Activated B cell treated with CpG ODN at 0.5 μM for 24 hours (primary cell): ENCODE results near the gene GSE1. TPM values are rescaled to one million over a fixed set of nuclear protein-coding genes. Genes with fewer than 3 reads are reported as not detected.

Experiments
- ATAC-seq: fragments of 200-7000 bp; cut with Tn5 transposase; one replicate; pipeline ENCODE4 v1.10.0; 2021; ENCODE audit warnings: low read depth, mild to moderate bottlenecking, moderate library complexity
- CTCF ChIA-PET: fragments of 350-600 bp; sonication (Branson Sonifier 250); formaldehyde crosslinking; loops from one replicate; lab custom pipeline; 2021; ENCODE audit warnings: antibody characterized with exemption; lab: Charles Lee
- POLR2A ChIA-PET: fragments of 350-600 bp; sonication (Branson Sonifier 250); formaldehyde crosslinking; loops from one replicate; lab custom pipeline; 2021; ENCODE audit warnings: antibody characterized with exemption; lab: Charles Lee
- DNase-seq: peaks from one replicate; pipeline ENCODE4 v3.0.0; 2022
- H3K27ac Mint-ChIP-seq: one replicate; pipeline ENCODE4 v1.8.0; 2020; ENCODE audit warnings: mixed read lengths
- H3K27me3 Mint-ChIP-seq: one replicate; pipeline ENCODE4 v1.8.0; 2021; ENCODE audit warnings: mixed read lengths
- H3K36me3 Mint-ChIP-seq: one replicate; pipeline ENCODE4 v1.8.0; 2021; ENCODE audit warnings: low read depth, mixed read lengths
- H3K4me1 Mint-ChIP-seq: one replicate; pipeline ENCODE4 v1.8.0; 2021; ENCODE audit warnings: mixed read lengths
- H3K4me3 Mint-ChIP-seq: one replicate; pipeline ENCODE4 v1.8.0; 2020; ENCODE audit warnings: mild to moderate bottlenecking, mixed read lengths
- H3K9me3 Mint-ChIP-seq: one replicate; pipeline ENCODE4 v1.8.0; 2020; ENCODE audit warnings: mixed read lengths
- intact Hi-C: fragments of 100-400 bp; cut with micrococcal nuclease; formaldehyde crosslinking; loops from one replicate; pipeline ENCODE4 v1.15.1; 2024
- total RNA-seq: library from RNA; stranded (reverse); gene quantifications from 2 replicates; pipeline ENCODE4 v1.2.3, GENCODE V29; 2022
- TF ChIP-seq, protein P1 (sequence below): fragments of 200-600 bp; IDR thresholded peaks from one replicate; pipeline ENCODE4 v1.8.0; 2022; ENCODE audit warnings: antibody characterized with exemption, mild to moderate bottlenecking

GSE1 gene
- total RNA-seq, 1 donor from 2014 or later: 48.3 TPM

DNA sequence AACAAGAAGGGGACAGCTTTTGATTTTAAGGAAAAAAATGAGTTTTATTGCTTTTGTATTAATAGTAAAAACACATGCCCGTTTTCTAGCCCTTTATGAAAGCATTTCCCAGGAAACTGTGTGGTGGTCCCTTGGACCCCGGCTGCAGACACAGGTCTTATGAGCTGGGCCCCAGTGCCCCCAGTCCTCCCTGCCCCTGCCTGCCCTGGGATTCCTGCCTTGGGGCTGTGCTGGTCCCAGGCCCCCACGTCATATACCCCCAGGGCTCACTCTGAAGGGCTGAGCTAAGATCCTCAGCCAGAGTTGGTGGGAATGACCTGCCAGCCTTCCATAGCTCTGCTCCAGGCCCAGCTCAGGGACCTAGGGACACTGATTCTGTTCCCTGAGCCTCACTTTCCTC is 44.9 kb downstream of the GSE1 start:
- Mint-ChIP-seq H3K27ac (no peak overlapping the region), H3K27me3 (no peaks in the 10 kb centered on the region), H3K9me3 (no peaks in the 10 kb centered on the region), H3K4me1 (no peaks in the 10 kb centered on the region), H3K36me3 (peaks cover 69% of the 10 kb centered on the region), H3K4me3 (no peak overlapping the region)
- CTCF ChIA-PET: interaction anchor here (1.0 to 4.9 kb wide), 3 partner anchors 27 to 860 kb away, joined by 3 to 22 read pairs (median 3); no protein-coding TSS in a partner anchor
- POLR2A ChIA-PET: no interaction called here
- DNase-seq (no peak), ATAC-seq (no peak)
- intact Hi-C loops: no loop called here
- TF ChIP-seq, protein P1, sequence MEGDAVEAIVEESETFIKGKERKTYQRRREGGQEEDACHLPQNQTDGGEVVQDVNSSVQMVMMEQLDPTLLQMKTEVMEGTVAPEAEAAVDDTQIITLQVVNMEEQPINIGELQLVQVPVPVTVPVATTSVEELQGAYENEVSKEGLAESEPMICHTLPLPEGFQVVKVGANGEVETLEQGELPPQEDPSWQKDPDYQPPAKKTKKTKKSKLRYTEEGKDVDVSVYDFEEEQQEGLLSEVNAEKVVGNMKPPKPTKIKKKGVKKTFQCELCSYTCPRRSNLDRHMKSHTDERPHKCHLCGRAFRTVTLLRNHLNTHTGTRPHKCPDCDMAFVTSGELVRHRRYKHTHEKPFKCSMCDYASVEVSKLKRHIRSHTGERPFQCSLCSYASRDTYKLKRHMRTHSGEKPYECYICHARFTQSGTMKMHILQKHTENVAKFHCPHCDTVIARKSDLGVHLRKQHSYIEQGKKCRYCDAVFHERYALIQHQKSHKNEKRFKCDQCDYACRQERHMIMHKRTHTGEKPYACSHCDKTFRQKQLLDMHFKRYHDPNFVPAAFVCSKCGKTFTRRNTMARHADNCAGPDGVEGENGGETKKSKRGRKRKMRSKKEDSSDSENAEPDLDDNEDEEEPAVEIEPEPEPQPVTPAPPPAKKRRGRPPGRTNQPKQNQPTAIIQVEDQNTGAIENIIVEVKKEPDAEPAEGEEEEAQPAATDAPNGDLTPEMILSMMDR: no peak

DNA sequence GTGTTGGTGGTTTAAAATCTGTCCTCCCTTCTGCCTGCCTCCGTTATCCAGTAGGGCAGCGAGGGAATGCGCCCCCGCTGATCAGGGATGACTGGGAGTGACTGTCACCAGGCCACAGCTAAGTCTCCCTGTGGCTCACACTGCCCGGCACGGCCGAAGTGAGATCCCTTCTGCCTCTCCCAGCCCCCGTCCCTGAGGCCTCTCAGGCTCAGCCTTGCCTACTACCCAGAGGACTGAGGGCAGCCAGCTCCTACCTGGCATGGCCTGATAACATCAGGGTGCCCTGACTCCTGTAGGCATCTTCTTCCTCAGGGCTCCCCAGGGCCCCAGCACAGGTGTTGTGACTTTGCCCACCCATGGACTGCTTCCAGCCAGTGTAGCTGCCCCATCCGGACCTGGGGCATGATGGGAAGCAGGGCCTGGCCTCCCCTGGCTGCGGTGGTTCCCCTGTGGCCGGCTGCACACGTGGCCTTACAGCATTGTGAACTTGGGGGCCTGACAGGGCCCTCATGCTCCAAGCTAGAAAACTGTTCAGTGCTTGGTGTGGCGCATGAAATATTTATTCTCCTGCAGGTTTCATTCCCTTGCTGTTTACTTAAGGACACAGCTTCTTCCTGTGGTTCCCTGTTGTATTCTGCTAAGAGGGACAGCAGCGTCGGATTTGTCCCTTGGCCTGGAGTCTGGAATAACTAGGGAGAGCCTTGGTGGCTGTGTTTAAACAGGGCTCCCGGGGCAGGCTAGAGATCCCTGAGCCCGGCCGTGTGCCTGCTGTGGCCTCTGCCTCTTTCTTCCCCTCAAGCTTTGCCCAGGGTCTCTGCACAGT is 45.6 kb downstream of the GSE1 start:
- peaks cover 76% of the 10 kb centered on the region for H3K36me3 Mint-ChIP-seq
- H3K27ac Mint-ChIP-seq: no peak overlapping the region
- intact Hi-C loops: loop anchor here (1.0 kb wide), 3 partner anchors 60 to 358 kb away; no protein-coding TSS in a partner anchor

DNA sequence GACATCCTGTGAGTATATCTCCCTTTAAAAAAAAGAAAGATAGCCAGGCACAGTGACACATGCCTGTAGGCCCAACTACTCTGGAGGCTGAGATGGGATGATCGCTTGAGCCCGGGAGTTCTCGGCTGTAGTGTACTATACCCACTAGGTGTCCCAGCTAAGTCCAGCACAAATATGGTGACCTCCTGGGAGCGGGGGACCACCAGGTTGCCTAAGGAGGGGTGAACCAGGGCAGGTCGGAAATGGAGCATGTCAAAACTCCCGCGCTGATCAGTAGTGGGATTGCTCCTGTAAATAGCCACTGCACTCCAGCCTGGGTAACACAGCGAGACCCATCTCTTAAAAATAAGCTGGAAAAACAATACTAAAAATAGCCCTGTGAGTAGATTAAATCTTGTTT is 46.2 kb downstream of the GSE1 start:
- intact Hi-C loops: loop anchor here (1.0 kb wide), 3 partner anchors 59 to 357 kb away; no protein-coding TSS in a partner anchor
- Mint-ChIP-seq H3K27me3 (no peaks in the 10 kb centered on the region), H3K4me1 (no peaks in the 10 kb centered on the region), H3K9me3 (no peaks in the 10 kb centered on the region), H3K36me3 (peaks cover 77% of the 10 kb centered on the region), H3K4me3 (no peak overlapping the region), H3K27ac (peak overlapping the region; percentile 67)
- ChIA-PET CTCF (interaction anchor here (1.0 to 4.9 kb wide), 9 partner anchors 9 to 162 kb away, joined by 3 to 22 read pairs (median 6); no protein-coding TSS in a partner anchor), POLR2A (interaction anchor here (0.6 kb wide), 1 partner anchor 44 kb away, joined by 3 read pairs; no protein-coding TSS in a partner anchor)
- DNase-seq (no peak), ATAC-seq (no peak)
- TF ChIP-seq, protein P1: no peak

More for the DNA sequence above, 45.6 kb downstream of the GSE1 start:
- CTCF ChIA-PET: interaction anchor here (1.0 to 4.9 kb wide), 11 partner anchors 8 to 859 kb away, joined by 3 to 22 read pairs (median 4); no protein-coding TSS in a partner anchor
- POLR2A ChIA-PET: no interaction called here
- H3K27me3 Mint-ChIP-seq: no peaks in the 10 kb centered on the region
- no peaks in the 10 kb centered on the region for H3K9me3 Mint-ChIP-seq
- TF ChIP-seq, protein P1: no peak
- no peak for DNase-seq
- H3K4me1 Mint-ChIP-seq: no peaks in the 10 kb centered on the region
- H3K4me3 Mint-ChIP-seq: no peak overlapping the region
- ATAC-seq: no peak

DNA sequence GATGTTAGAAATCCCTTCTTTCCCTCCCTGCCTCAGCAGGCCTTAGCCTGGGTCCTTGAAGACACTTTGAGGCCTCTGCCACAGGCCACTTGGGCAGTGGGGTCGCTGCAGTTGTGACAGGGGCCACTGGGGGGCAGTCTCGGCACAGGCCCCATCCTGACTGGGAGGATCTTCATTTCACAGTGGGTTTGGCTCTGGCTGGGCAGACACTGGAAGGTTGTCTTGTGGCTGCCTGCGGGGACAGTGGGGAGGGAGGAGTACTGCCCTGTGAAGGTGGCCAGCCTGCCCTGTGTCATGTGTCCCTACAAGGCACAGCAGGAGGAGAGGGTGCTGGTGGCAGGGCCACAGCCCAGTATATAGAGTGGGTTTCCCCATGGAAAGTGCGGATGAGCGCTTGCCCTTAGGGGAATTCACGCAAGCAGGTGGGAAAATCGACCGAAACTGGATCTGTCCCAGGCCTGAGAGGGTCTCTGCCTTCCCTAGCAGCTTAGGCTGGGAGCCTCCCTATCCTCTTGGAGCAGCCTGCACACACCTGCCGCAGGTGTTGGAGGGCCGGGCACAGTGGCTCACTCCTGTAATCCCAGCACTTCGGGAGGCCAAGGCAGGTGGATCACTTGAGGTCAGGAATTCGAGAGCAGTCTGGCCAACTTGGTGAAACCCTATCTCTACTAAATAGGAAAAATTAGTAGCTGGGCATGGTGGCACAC is 46.8 kb downstream of the GSE1 start:
- intact Hi-C loops: loop anchor here (1.0 kb wide), 3 partner anchors 58 to 356 kb away; no protein-coding TSS in a partner anchor
- H3K4me1 Mint-ChIP-seq: no peaks in the 10 kb centered on the region
- no peaks in the 10 kb centered on the region for H3K9me3 Mint-ChIP-seq
- H3K27ac Mint-ChIP-seq: peak overlapping the region; percentile 67
- ChIA-PET POLR2A (interaction anchor here (0.6 kb wide), 1 partner anchor 43 kb away, joined by 3 read pairs; no protein-coding TSS in a partner anchor), CTCF (interaction anchor here (0.9 to 4.9 kb wide), 12 partner anchors 9 to 161 kb away, joined by 3 to 22 read pairs (median 5); no protein-coding TSS in a partner anchor)
- H3K36me3 Mint-ChIP-seq: peaks cover 78% of the 10 kb centered on the region
- peak; percentile 97 for ATAC-seq
- no peaks in the 10 kb centered on the region for H3K27me3 Mint-ChIP-seq
- H3K4me3 Mint-ChIP-seq: no peak overlapping the region
- TF ChIP-seq, protein P1: no peak
- DNase-seq: peak; percentile 70
